Renal pelvis (tissue), 4 donors: ENCODE data around the gene STK24. TPM values are rescaled to one million over a fixed set of nuclear protein-coding genes. Genes with fewer than 3 reads are reported as not detected.
"Not testable (repeated sequence)": the region's sequence is repeated elsewhere in the genome, so short reads cannot be mapped to it uniquely, and the experiment has no call there.

Source experiments
- DNase-seq: peaks from one replicate; pipeline ENCODE4 v3.0.0-alpha.2; 2013
- polyA plus RNA-seq, 3 donors: library from polyadenylated mRNA; unstranded; fragments of 120-200 nt; gene quantifications; one replicate each; pipeline ENCODE4 v1.2.1, GENCODE V29; 2013; ENCODE audit not compliant: insufficient read length in 3 of 3

STK24 gene
- polyA plus RNA-seq, 3 donors: 109 to 117 (median 115) TPM

DNA sequence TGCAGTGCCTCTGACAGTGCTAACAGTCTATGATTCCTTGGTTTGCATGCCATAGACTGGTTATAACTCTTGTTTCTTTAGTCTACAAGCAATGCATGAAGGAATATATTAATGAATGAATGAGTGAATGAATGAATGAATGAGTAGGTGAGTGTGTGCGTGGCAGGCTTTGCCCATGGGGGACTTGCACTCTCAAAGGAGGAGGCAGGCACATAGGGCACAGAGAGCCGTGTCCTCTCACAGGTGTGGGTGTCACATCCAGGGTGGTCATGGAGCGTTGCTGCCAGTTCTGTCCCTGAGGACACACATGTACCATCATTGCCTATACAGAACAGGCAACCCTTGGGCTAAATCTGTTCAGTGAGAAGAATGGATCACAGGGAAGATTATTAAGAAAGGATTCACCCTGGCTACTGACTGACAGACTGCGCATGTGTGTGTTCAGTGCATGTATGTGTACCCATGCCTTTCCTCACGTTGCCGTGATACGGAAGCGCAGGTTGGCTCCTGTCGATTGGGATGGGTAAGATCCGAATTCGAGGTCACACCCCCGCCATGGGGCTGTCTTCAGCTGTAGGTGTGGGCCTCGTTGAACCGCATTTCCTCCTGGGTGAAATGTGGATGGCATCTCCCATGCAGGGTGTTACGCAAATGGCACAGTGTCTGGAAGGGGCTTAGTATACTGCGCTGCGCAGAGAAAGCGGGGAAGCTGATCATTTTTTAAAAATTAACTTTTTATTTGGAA is 161.4 kb downstream of the STK24 start:
- no peak for DNase-seq

DNA sequence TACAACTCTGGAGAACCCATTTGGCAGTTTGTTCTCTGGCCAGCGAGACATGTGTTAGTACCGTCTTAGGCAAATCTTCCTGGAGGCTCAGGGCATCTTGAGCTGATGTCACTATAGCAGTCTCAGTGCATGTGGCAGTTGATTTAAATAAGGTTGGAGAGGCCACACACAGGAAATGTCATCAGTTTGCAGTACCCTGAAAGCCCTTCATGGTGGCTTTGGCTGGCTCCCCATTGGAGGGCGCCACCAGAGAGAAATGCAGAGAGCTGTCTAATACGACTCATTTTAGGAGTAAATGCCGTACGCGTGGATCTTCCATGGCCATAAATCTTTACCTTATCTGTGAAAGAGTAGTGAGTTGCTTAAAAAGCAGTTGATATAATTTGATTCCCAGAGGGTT is 163.1 kb downstream of the STK24 start:
- DNase-seq: no peak

DNA sequence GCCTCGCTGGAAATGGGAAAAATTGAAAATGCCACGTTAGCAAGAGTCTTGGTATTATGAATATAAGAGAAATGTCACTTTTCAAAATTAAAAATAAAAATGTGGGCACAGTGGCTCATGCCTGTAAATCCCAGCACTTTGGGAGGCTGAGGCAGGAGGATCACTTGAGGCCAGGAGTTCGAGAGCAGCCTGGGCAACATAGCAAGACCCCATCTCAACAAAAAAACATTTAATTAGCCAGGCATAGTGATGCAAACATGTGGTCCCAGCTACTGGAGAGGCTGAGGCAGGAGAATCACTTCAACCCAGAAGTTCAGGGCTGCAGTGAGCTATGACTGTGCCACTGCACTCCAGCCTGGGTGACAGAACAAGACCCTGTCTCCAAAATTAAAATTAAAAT is 163.6 kb downstream of the STK24 start:
- not testable (repeated sequence) for DNase-seq

DNA sequence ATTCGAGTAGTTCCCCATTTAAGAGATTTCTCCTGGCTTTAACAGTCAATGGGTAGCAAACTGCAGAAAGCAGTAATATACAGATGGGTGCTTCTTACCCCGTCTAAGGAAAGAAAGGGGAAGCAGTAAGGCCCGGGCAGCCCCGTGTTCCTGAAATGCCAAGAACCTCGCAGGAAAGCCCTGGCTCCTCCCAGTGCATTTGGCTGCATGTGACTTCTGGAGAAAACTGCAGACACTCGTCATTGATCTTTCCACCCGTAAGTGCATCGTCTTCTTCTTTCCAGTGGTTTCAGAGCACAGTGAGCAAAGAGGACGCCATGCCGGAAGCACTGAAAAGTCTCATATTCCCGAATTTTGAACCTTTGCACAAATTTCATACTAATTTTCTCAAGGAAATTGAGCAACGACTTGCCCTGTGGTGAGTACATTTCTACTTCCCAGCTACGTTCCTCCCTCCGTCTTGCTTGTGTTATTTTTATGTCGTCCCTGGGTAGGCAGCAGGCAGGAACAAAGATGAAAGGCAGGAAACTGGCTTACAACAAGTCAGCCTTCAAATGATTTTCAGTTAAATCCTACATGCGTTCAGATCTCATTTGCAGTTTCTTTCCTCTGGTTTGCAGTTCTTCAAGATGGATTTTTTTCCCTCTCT is 165.2 kb downstream of the STK24 start:
- no peak for DNase-seq

DNA sequence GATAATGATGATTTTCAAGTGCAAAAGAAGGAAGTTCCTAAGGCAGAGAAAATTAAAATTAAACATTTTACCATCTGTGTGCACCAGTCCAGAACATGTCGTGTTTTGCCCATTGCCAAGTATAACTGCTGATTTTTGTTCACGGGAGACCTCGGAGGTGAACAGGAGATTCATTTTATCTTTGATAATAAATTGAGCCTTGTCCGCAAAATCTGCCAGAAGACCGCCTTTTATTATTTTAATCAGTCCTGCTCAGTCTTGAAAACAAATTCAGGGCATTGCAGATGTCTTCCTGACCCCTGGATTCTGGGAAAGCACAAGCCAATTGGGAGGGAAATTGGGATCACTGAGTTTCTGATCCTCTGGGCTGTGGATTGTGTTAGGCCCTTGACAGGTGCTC is 165.9 kb downstream of the STK24 start:
- DNase-seq: no peak

DNA sequence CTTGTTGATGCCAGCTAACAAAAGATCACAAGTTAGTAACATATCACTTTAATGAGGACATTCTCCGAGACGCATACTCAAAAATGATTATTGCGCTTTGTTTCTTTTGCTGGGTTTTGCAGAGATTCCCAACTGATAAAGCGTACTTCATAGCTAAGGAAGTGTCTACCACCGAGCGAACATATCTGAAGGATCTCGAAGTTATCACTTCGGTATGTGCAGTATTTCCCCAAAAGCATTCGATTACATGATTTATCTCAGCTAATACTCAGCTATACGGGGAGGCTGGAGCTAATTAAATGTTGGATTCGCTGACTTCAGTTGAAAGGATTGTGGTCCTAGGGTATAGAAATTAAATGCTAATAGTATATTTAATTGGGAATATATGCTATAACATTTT is 166.3 kb downstream of the STK24 start:
- no peak for DNase-seq

DNA sequence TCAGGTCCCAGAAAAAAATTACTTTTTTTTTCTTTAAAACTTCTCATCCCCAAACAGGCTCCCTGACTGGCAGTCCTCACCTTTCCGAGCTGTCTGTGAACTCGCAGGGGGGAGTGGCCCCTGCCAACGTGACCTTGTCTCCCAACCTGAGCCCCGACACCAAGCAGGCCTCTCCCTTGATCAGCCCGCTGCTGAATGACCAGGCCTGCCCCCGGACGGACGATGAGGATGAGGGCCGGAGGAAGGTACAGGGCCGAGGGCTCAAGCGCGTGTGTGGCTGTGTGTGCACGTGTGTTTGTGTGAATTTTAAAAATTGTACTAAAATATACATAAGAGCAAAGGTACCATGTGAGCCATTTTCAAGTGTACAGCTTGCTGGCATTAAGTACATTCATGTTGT is 167.6 kb downstream of the STK24 start:
- DNase-seq: no peak

DNA sequence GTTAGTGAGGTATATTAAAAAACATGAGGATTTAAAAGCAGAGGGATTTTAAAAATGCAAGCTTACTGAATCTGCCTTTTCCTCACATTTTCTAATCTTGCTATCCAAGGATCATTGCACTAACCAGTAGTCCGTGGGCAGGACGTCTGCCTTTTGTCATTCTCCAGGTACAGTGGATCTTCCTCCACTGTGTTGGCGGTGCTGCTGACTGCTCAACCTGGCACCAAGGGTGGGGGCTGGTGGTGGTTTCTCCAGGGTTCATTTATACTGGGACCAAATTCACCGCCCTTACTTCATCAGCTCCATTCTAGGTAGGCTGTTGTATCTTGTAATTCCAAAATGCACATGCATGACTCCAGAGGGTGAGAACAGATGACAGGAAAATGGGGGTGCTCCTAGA is 169.3 kb downstream of the STK24 start:
- no peak for DNase-seq

DNA sequence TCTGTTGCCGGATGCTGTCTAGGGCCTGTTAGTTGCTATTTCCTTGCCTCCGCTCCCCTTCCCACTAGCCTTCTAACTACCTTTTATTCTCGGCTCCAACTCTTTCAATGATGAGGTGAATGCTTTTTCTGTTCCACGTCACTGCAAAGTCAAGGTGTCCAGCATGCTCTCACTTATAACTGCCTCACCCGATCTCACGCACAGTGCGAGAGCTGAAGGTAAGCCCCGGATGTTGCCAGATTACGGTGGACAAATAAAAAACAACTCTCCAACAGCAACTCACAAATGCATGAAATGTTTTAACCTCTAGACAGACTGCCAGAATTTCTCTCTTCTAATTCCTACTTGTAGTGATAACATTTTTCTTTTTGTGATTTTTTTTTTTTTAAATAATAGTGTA is 169.9 kb downstream of the STK24 start:
- DNase-seq: no peak

DNA sequence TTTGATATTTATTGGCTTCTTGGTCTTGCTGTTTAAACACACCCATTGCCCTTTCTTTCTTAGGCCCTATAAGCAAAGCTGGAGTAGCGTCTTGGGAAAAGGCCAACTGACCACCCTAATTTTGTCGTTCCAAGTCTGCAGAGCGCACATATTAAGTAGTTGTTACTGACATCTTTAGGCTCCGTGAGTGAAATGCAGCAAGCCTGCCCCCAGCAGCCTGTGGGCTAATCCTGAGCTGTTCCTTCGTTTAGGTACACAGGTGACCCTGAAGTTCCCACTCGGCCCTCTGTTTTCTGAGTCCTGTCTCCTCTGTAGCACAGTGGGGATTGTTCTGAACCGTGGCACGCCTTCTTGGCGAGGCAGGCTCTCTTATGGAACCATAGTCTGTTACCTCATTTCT is 170.5 kb downstream of the STK24 start:
- no peak for DNase-seq

DNA sequence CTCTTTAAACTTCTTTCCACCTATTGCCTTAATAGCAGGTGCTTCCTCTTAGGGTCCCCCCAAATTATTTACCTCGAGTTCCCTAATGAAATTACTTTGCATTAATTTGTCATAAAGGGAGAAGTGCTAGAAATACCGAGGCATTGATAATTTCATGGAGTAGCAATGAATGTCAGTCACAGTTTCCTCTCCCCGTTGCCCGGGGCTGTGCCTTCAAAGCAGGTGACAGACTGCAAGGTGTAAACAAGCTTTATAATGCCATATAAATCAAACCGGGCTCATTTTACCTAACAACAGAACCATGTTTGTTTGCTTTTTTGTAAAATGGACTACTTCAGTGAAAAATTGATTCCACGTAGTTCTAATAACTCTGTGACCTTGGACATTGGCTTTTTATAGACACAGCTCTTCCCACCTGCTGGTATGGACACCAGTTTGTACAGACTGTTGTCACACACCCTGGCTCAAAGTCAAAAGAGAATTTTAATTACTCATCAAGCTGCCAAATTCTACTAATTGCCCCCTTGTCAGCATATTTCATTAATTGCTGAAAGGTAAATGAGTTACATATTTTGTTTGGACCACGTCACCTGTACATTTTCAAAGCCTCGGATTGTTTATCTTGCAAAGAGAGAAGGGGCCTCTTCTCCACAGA is 171.1 kb downstream of the STK24 start:
- no peak for DNase-seq

DNA sequence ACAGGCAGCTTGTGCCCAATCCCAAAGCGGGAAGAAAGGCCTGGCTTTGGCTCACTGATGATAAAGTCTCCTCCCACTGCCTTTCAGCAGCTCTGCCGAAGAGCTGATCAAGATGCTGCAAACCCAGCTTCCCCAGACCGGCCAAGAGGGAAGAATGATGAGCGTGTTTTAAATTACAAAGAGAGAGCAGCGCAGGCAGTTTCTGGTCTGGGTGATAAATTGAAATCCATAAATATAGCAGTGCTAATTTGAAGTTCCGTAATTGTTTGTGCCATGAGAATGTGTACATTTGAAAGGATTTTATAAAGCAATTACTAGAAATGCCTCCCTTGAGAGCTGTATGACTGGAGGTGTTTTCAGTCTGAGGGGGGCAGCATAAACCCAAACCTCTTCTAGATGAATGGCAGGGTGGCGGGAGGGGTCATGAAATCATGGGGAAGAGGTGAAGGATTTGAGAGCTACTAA is 171.8 kb downstream of the STK24 start:
- DNase-seq: no peak

DNA sequence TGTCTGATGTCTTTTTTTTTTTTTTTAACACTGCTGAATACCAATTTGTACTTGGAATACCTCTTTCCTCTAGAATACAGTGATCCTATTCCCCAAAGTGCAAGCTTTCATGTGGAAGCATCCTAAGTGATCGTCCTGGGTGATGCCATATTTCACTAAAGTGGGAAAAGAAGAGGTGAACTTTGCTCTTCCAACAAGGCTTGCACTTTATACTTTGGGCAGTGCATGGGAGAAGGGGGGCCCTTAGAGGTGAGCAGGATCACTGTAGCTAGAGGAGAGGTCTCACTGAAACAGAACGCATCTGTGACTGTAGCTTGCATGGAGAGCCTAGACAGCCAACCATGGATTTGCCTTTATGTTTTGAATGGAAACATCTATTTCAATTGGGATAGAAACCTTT is 173.8 kb downstream of the STK24 start:
- DNase-seq: no peak

DNA sequence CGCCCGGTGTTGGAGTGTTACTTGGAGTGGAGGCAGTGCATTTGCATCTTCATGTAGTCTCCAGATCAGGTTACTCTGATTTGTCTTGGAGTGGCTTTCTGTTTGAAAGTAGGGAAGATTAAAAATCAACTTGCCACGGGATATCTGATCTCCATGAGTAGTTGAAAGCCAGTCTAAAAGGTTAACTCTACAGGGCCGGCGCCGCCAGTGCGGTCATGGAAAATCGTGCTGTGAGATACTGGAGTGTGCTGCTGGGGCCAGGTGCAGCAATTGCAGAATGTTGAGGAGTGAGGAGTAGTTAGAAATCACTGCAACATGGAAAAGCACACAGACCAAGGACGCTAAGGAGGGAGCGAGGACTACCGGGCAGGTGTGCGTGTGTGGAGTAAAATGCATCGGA is 175.0 kb downstream of the STK24 start:
- DNase-seq: no peak

DNA sequence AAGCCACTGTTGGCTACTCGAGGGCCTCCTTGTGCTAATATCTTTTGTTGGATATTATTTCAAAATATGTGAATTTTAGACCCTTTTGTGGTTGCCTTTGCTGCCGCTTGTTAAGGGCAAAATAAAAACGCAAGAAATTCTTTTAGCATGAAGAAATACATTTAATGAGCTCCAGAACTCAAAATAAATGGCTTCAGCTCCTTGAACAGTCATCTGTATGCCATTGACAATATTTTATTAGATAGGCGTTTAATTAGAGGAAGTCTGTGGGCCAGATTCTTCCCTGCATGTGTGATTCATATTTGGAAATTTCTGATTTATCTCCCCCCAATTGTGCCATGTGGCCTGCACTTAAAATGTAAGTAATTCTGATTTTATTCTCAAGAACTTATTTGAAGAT is 177.2 kb downstream of the STK24 start:
- DNase-seq: no peak

DNA sequence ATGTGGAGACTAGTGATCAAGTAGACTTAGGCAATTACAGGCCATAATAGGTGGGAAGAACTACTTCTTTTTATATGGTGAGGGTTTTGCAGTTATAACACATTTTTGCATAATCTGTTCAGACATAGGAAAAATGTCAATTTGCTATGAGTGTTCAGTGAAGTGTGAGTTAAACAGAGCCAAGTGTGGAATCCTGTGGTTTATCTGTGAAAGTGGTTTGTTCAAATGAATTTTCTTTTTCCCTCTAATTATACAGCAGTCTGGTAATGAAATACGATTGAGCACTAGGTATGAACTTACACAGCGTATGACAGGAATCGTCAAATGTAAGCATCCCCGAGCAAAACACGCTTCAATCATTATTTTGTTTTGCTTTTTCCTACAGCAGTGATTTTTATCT is 178.3 kb downstream of the STK24 start:
- DNase-seq: no peak

DNA sequence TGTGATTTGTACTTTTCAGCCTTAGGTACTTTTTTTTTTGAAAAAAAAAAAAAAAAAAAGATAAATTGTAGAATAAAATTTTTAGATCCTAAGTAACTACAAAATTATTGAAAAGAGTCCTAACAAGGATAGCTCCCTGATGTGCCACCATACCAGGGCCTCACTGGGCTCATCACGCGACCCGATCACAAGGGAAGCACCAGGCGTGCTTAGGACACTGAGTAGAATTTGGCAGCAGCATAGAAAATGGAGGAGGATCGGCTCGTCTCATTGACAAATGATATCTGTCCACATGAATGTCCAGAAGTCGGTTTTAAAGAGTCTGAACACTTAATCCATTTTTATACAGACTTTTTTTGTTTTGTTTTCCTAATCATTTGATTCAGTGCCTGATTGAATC is 179.0 kb downstream of the STK24 start:
- no peak for DNase-seq

DNA sequence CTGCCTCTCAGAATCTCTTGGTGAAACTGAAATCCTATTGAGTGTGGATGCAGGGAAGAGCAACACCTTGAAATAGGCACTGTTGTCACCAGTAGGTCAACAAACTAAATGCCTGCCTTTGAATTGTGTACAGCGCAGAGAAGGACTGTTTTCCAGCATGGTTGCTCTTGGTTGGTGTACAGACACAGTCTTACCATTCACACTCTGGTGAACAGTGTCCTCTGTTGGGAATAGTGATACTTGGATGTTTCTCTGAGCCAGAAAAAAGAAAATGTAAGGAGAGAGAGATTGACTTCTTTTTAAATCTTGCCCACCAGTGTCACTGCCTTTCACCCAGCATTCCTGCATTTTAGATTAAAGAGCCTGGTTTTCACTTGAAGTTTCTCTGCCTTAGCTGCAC is 179.7 kb downstream of the STK24 start:
- no peak for DNase-seq

DNA sequence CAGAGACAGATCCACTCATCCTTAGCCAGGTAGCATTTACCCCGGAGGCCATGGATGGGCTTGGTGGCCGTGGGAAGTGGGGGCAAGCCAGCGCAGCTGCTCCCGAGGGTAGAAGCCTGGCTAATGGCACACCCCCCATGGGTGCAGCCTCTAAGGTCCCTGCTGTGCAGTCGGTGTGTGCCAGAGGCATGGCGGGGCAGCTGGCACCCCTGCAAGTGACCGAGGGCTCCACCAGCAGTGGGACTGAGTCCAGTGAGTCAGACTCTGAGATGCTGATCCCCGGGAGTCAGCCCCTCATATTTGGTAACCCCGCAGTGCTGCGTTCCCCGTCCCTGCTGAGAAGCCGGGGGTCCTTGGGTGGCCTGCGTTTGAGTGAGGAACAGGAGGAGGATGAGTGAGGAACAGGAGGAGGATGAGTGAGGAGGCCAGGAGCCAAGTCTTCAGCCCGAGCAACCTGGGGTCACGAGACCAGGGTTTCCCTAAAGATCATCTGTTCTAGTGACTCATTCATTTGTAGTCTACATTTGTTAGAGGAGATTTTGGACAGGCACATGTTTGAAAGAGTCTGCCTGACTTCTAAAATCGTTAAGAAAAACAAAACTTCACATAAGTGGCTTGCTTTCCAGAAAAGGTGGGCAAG is 180.7 kb downstream of the STK24 start:
- DNase-seq: no peak
